ENCODE results near the gene RGS10.

DNA sequence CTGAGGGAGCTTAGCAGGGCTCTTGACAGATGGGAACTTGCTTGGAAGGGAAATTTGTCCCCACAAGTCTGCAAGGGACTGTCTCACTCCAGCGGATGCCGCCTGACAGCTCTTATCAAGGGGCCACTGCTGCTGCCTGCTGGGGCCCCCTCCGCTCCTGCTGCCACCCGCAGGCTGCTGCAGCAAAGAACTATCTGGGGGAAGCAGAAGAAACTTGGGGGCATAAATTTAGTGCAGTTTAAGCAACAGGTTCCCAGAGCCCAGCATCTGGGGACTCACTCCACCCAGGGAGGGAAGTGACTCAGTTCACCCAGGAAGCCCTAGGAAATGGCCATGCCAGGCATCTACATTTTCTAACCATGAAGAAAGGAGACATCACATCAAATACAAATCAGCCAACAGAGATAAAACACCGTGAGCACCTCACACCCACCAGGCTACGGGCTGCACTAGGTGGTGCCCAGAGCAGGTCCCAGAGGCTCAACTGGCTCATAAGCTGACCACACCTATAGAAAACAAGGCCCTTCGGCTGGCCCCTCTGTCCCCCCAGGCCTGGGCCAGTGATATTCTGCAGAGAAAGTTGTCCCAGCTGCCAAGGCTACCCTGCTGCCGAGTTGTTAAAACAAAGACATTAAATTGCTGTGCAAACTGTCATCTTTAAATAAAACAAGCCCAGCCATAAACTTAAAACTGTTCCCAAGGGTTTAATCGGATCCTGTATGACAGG lies 3.7 kb downstream of the RGS10 start:
- TF ChIP-seq, protein P1, sequence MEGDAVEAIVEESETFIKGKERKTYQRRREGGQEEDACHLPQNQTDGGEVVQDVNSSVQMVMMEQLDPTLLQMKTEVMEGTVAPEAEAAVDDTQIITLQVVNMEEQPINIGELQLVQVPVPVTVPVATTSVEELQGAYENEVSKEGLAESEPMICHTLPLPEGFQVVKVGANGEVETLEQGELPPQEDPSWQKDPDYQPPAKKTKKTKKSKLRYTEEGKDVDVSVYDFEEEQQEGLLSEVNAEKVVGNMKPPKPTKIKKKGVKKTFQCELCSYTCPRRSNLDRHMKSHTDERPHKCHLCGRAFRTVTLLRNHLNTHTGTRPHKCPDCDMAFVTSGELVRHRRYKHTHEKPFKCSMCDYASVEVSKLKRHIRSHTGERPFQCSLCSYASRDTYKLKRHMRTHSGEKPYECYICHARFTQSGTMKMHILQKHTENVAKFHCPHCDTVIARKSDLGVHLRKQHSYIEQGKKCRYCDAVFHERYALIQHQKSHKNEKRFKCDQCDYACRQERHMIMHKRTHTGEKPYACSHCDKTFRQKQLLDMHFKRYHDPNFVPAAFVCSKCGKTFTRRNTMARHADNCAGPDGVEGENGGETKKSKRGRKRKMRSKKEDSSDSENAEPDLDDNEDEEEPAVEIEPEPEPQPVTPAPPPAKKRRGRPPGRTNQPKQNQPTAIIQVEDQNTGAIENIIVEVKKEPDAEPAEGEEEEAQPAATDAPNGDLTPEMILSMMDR (IDR thresholded peaks at IDR 0.05; ENCODE audit: low read depth, low read length): no peak
- no peak for TF ChIP-seq EZH2phosphoT487 (IDR thresholded peaks at IDR 0.05; ENCODE audit: low read depth)
